ENCODE data around the gene CFAP65. TPM values are rescaled to one million over a fixed set of nuclear protein-coding genes. Genes with fewer than 3 reads are reported as not detected.

Gene CFAP65
- total and polyA plus RNA-seq, 2 of the 13 experiments (the other 11 are each of a cell fraction or from before 2014, with no cell fraction given) = 0.05 TPM; not detected in 1

DNA sequence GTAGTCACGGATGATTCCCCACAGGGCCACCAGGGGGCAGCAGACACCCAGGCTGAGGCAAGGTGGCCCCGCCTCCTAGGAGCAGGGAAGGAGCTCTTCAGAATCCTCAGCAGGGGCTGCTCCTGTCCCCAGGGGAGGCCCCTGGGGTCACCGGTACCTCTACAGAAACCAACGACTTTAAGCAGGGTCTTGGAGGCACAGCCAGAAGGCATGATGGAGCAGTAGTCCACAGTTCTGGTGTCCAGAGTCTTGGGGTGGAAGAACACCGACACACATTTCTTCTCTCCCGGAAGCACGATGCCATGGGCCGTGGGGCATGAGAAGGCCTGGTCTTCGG lies 11.5 kb downstream of the CFAP65 start (continued):
- TF ChIP-seq, protein P1, sequence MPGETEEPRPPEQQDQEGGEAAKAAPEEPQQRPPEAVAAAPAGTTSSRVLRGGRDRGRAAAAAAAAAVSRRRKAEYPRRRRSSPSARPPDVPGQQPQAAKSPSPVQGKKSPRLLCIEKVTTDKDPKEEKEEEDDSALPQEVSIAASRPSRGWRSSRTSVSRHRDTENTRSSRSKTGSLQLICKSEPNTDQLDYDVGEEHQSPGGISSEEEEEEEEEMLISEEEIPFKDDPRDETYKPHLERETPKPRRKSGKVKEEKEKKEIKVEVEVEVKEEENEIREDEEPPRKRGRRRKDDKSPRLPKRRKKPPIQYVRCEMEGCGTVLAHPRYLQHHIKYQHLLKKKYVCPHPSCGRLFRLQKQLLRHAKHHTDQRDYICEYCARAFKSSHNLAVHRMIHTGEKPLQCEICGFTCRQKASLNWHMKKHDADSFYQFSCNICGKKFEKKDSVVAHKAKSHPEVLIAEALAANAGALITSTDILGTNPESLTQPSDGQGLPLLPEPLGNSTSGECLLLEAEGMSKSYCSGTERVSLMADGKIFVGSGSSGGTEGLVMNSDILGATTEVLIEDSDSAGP (CRISPR knock-in tag; IDR thresholded peaks at IDR 0.05; ENCODE audit: borderline replicate concordance) = 0 out of 2 replicates have a peak, but pooled peaks have one; percentile 58
- TF ChIP-seq ZNF260 (CRISPR knock-in tag; IDR thresholded peaks at IDR 0.05; ENCODE audit: borderline replicate concordance, low read depth) (no peak), XRCC5 (optimal IDR thresholded peaks at IDR 0.05; ENCODE audit: low read length) (peak; percentile 92), AKAP8 (CRISPR knock-in tag; IDR thresholded peaks at IDR 0.05) (no peak), ZNF614 (CRISPR knock-in tag; IDR thresholded peaks at IDR 0.05; ENCODE audit: borderline replicate concordance) (peak; percentile 29; the same call in 1 of the 2 replicates), ZMYM4 (CRISPR knock-in tag; IDR thresholded peaks at IDR 0.05) (no peak), PAXIP1 (CRISPR knock-in tag; conservative IDR thresholded peaks at IDR 0.05) (no peak), ZKSCAN1 (IDR thresholded peaks at IDR 0.05; ENCODE audit: low read length) (no peak), NRL (CRISPR knock-in tag; IDR thresholded peaks at IDR 0.05; ENCODE audit: borderline replicate concordance) (peak; percentile 50; the same call in 1 of the 2 replicates), MTA1 (CRISPR knock-in tag; IDR thresholded peaks at IDR 0.05; ENCODE audit: borderline replicate concordance) (peak; percentile 24; the same call in 1 of the 2 replicates), ZNF543 (CRISPR knock-in tag; IDR thresholded peaks at IDR 0.05) (no peak; the same call in 1 of the 2 replicates), THAP7 (CRISPR knock-in tag; IDR thresholded peaks at IDR 0.05) (no peak), TP53 (CRISPR knock-in tag; conservative IDR thresholded peaks at IDR 0.05) (no peak), TFDP1 (CRISPR knock-in tag; IDR thresholded peaks at IDR 0.05; ENCODE audit: borderline replicate concordance) (no peak), RARA (CRISPR knock-in tag; IDR thresholded peaks at IDR 0.05) (no peak), SALL2 (CRISPR knock-in tag; IDR thresholded peaks at IDR 0.05) (no peak)
- TF ChIP-seq, protein P2, sequence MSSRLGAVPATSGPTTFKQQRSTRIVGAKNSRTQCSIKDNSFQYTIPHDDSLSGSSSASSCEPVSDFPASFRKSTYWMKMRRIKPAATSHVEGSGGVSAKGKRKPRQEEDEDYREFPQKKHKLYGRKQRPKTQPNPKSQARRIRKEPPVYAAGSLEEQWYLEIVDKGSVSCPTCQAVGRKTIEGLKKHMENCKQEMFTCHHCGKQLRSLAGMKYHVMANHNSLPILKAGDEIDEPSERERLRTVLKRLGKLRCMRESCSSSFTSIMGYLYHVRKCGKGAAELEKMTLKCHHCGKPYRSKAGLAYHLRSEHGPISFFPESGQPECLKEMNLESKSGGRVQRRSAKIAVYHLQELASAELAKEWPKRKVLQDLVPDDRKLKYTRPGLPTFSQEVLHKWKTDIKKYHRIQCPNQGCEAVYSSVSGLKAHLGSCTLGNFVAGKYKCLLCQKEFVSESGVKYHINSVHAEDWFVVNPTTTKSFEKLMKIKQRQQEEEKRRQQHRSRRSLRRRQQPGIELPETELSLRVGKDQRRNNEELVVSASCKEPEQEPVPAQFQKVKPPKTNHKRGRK (CRISPR knock-in tag; IDR thresholded peaks at IDR 0.05) = no peak
- TF ChIP-seq, protein P3, sequence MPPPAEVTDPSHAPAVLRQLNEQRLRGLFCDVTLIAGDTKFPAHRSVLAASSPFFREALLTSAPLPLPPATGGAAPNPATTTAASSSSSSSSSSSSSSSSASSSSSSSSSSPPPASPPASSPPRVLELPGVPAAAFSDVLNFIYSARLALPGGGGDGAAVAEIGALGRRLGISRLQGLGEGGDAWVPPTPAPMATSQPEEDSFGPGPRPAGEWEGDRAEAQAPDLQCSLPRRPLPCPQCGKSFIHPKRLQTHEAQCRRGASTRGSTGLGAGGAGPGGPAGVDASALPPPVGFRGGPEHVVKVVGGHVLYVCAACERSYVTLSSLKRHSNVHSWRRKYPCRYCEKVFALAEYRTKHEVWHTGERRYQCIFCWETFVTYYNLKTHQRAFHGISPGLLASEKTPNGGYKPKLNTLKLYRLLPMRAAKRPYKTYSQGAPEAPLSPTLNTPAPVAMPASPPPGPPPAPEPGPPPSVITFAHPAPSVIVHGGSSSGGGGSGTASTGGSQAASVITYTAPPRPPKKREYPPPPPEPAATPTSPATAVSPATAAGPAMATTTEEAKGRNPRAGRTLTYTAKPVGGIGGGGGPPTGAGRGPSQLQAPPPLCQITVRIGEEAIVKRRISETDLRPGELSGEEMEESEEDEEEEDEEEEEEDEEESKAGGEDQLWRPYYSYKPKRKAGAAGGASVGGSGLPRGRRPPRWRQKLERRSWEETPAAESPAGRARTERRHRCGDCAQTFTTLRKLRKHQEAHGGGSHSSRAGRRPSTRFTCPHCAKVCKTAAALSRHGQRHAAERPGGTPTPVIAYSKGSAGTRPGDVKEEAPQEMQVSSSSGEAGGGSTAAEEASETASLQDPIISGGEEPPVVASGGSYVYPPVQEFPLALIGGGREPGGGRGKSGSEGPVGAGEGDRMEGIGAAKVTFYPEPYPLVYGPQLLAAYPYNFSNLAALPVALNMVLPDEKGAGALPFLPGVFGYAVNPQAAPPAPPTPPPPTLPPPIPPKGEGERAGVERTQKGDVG (CRISPR knock-in tag; IDR thresholded peaks at IDR 0.05; ENCODE audit: borderline replicate concordance) = no peak

Data from HepG2 (cell line).